Prostate gland (tissue), 2 donors: ENCODE data around the gene GUCY2D.

ENCODE experiments used
- CTCF ChIP-seq, 4 experiments: fragments of 200-600 bp in 2 of 4; fragments of 450-650 bp in 2 of 4; sonication (generic) in 2 of 4; IDR thresholded peaks; 1 replicate in 3 of 4; 2 replicates in 1 of 4; pipeline ENCODE4 v1.5.1; 2016 to 2019; ENCODE audit warnings: antibody characterized with exemption in 4 of 4, mild to moderate bottlenecking in 2 of 4, moderate library complexity in 2 of 4
- POLR2AphosphoS5 ChIP-seq: sonication (generic); formaldehyde crosslinking; IDR thresholded peaks from one replicate; pipeline ENCODE4 v1.6.1; 2017; ENCODE audit warnings: antibody characterized with exemption

- TF ChIP-seq CTCF (IDR thresholded peaks at IDR 0.05): no peak
- no peak for TF ChIP-seq POLR2AphosphoS5
Observed at GRCh38 chr17:8013731-8014557, 11.5 kb downstream of the GUCY2D start.
